Fibroblast of lung (primary cell): ENCODE measurements around the gene SLMAP. TPM values are rescaled to one million over a fixed set of nuclear protein-coding genes. Genes with fewer than 3 reads are reported as not detected.

ENCODE experiments used
- DNase-seq, 2 donors: peaks; one replicate each; pipeline versions ENCODE4 v3.0.0 to v3.0.0-alpha.2; 2010; ENCODE audit warnings: low read depth in 2 of 2
- H2AFZ ChIP-seq: 2 replicates; pipeline ENCODE4 v1.5.1; 2012; ENCODE audit warnings: low read length, control low read depth, inconsistent platforms
- H3K27ac ChIP-seq: 2 replicates; pipeline ENCODE4 v1.5.1; 2011; ENCODE audit warnings: low read length, control low read depth; ENCODE audit not compliant: insufficient read depth
- H3K27me3 ChIP-seq: 2 replicates; pipeline ENCODE4 v1.5.1; 2011; ENCODE audit warnings: mild to moderate bottlenecking, low read length; ENCODE audit not compliant: control insufficient read depth, insufficient read depth
- H3K36me3 ChIP-seq: 2 replicates; pipeline ENCODE4 v1.5.1; 2011; ENCODE audit warnings: low read length; ENCODE audit not compliant: control insufficient read depth, insufficient read depth
- H3K4me1 ChIP-seq: 2 replicates; pipeline ENCODE4 v1.5.1; 2011; ENCODE audit warnings: low read length; ENCODE audit not compliant: control insufficient read depth, insufficient read depth; ENCODE audit errors: extremely low read depth
- H3K4me2 ChIP-seq: 2 replicates; pipeline ENCODE4 v1.5.1; 2011; ENCODE audit warnings: low read length, control low read depth; ENCODE audit not compliant: insufficient read depth; ENCODE audit errors: extremely low read depth
- H3K4me3 ChIP-seq, 4 experiments: fragments of 200-600 bp in 1 of 4; sonication (generic) in 1 of 4; replicated peaks in 1 of 4; 2 replicates each; pipeline ENCODE4 v1.5.1; 2011 to 2016; ENCODE audit warnings: low read length in 4 of 4, low read depth in 3 of 4, mild to moderate bottlenecking in 3 of 4, control low read depth in 2 of 4, inconsistent platforms in 1 of 4, mixed read lengths in 1 of 4; ENCODE audit not compliant: insufficient read depth in 1 of 4; ENCODE audit errors: control extremely low read depth in 1 of 4
- H3K79me2 ChIP-seq: 2 replicates; pipeline ENCODE4 v1.5.1; 2012; ENCODE audit warnings: mild to moderate bottlenecking, low read length, inconsistent platforms; ENCODE audit not compliant: control insufficient read depth, insufficient read depth
- H3K9ac ChIP-seq: 2 replicates; pipeline ENCODE4 v1.5.1; 2011; ENCODE audit warnings: mild to moderate bottlenecking, low read length, control low read depth; ENCODE audit not compliant: insufficient read depth
- H3K9me3 ChIP-seq: 2 replicates; pipeline ENCODE4 v1.5.1; 2012; ENCODE audit warnings: low read depth, low read length; ENCODE audit not compliant: control insufficient read depth, insufficient read depth
- H4K20me1 ChIP-seq: 2 replicates; pipeline ENCODE4 v1.5.1; 2011; ENCODE audit warnings: low read length; ENCODE audit not compliant: control insufficient read depth, insufficient read depth; ENCODE audit errors: extremely low read depth
- EZH2 ChIP-seq: IDR thresholded peaks from 2 replicates; pipeline ENCODE4 v1.5.1; 2012; ENCODE audit warnings: low read length, control low read depth, mild to moderate bottlenecking; ENCODE audit errors: missing control alignments
- polyA plus RNA-seq, 2 donors: library from polyadenylated mRNA; depleted of rRNA in 1 of 2; stranded (reverse) in 1 of 2; unstranded in 1 of 2; fragments of >200 nt; gene quantifications; 2 replicates each; pipeline ENCODE4 v1.2.1, GENCODE V29; 2011 to 2012; ENCODE audit warnings: missing spikeins in 1 of 2
- total RNA-seq: library from RNA; depleted of rRNA; stranded (reverse); fragments of >200 nt; gene quantifications from 2 replicates; pipeline ENCODE4 v1.2.1, GENCODE V29; 2014
- TF ChIP-seq, protein P1 (sequence below), 2 donors: IDR thresholded peaks in 1 of 2; conservative IDR thresholded peaks in 1 of 2; 1 replicate in 1 of 2; 2 replicates in 1 of 2; pipeline ENCODE4 v1.5.1; 2011 to 2012; ENCODE audit warnings: low read length in 2 of 2, control low read depth in 1 of 2, inconsistent platforms in 1 of 2, low read depth in 1 of 2, mild to moderate bottlenecking in 1 of 2

The SLMAP gene
- total and polyA plus RNA-seq, 2 donors (not counting 1 experiment from before 2014, with no cell fraction given), result 35.3 to 55.5 TPM

DNA sequence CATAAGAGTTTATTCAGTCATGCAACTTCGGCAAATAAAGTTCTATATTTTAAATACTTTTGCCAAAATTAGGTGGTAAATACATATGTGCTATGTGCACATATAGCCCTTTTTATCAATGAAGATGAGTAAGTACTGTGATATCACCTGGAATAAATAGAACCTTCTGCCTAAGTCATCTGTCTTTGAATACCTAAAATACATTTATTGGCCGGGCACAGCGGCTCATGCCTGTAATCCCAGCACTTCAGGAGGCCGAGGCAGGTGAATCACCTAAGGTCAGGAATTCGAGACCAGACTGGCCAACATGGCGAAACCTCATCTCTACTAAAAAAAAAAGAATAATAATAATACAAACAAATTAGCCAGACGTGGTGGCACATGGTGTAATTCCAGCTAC is 178.3 kb downstream of the SLMAP start:
- no peaks in the 10 kb centered on the region for H3K36me3 ChIP-seq
- H3K27me3 ChIP-seq, result no peaks in the 10 kb centered on the region
- no peak overlapping the region for H3K9ac ChIP-seq
- DNase-seq, result no peak
- no peaks in the 10 kb centered on the region for H3K4me1 ChIP-seq
- no peak overlapping the region for H3K4me2 ChIP-seq
- no peak overlapping the region for H3K27ac ChIP-seq
- H3K4me3 ChIP-seq, result no peak overlapping the region
- H3K9me3 ChIP-seq, result no peaks in the 10 kb centered on the region
- TF ChIP-seq, protein P1, sequence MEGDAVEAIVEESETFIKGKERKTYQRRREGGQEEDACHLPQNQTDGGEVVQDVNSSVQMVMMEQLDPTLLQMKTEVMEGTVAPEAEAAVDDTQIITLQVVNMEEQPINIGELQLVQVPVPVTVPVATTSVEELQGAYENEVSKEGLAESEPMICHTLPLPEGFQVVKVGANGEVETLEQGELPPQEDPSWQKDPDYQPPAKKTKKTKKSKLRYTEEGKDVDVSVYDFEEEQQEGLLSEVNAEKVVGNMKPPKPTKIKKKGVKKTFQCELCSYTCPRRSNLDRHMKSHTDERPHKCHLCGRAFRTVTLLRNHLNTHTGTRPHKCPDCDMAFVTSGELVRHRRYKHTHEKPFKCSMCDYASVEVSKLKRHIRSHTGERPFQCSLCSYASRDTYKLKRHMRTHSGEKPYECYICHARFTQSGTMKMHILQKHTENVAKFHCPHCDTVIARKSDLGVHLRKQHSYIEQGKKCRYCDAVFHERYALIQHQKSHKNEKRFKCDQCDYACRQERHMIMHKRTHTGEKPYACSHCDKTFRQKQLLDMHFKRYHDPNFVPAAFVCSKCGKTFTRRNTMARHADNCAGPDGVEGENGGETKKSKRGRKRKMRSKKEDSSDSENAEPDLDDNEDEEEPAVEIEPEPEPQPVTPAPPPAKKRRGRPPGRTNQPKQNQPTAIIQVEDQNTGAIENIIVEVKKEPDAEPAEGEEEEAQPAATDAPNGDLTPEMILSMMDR (conservative IDR thresholded peaks at IDR 0.05 in 1 of 2, IDR thresholded peaks at IDR 0.05 in 1 of 2; ENCODE audit: low read depth in 1 of 2, low read length in 2 of 2), result no peak
- no peak for TF ChIP-seq EZH2
- no peaks in the 10 kb centered on the region for H4K20me1 ChIP-seq
- no peak overlapping the region for H2AFZ ChIP-seq
- H3K79me2 ChIP-seq, result no peaks in the 10 kb centered on the region

- Histone ChIP-seq H3K79me2 (no peaks in the 10 kb centered on the region), H3K9ac (no peak overlapping the region), H3K36me3 (no peaks in the 10 kb centered on the region), H3K4me3 (no peak overlapping the region), H3K4me1 (no peaks in the 10 kb centered on the region), H3K27me3 (no peaks in the 10 kb centered on the region), H4K20me1 (no peaks in the 10 kb centered on the region), H2AFZ (no peak overlapping the region), H3K27ac (no peak overlapping the region), H3K9me3 (no peaks in the 10 kb centered on the region), H3K4me2 (no peak overlapping the region)
- no peak for DNase-seq
- TF ChIP-seq, protein P1 (conservative IDR thresholded peaks at IDR 0.05 in 1 of 2, IDR thresholded peaks at IDR 0.05 in 1 of 2; ENCODE audit: low read depth in 1 of 2, low read length in 2 of 2), result no peak
- TF ChIP-seq EZH2, result no peak
Measured at GRCh38 chr3:57935539-57935938, 179.4 kb downstream of the SLMAP start.

DNA sequence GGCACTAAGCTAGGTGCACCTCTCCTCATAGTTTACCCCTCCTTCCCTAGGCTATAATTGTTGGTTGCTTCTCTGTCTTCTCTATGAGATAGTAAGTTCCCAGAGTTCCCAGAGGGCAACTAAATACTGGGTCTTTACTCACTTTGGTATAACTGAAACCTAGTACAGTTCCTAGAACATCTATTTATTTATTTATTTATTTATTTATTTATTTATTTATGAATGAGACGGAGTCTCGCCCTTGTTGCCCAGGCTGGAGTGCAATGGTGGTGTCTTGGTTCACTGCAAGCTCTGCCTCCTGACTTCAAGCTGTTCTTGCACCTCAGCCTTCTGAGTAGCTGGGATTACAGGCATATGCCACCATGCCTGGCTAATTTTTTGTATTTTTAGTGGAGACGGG is 181.0 kb downstream of the SLMAP start:
- Histone ChIP-seq H3K36me3 (no peaks in the 10 kb centered on the region), H3K9ac (no peak overlapping the region), H3K79me2 (no peaks in the 10 kb centered on the region), H3K9me3 (no peaks in the 10 kb centered on the region), H3K4me2 (no peak overlapping the region), H3K4me3 (no peak overlapping the region), H3K27me3 (no peaks in the 10 kb centered on the region), H2AFZ (no peak overlapping the region), H4K20me1 (no peaks in the 10 kb centered on the region), H3K4me1 (no peaks in the 10 kb centered on the region), H3K27ac (no peak overlapping the region)
- DNase-seq, result no peak
- no peak for TF ChIP-seq EZH2
- TF ChIP-seq, protein P1 (conservative IDR thresholded peaks at IDR 0.05 in 1 of 2, IDR thresholded peaks at IDR 0.05 in 1 of 2; ENCODE audit: low read depth in 1 of 2, low read length in 2 of 2), result no peak
